SH-SY5Y (cell line): ENCODE results near the gene TEX13C.

Source experiments
- GATA2 ChIP-seq: IDR thresholded peaks from 2 replicates; pipeline ENCODE4 v1.6.1; 2011; ENCODE audit warnings: mild to moderate bottlenecking, low read depth, low read length
- GATA3 ChIP-seq: IDR thresholded peaks from 2 replicates; pipeline ENCODE4 v1.6.1; 2011; ENCODE audit warnings: low read depth, mild to moderate bottlenecking, low read length, moderate library complexity

GRCh38 chrX:125340490-125340889 lies 20.8 kb downstream of the TEX13C start:
- TF ChIP-seq GATA3, result no peak
- no peak for TF ChIP-seq GATA2
